ENCODE results near the gene NTM.

The NTM gene

GRCh38 chr11:132208477-132209055, 838.2 kb downstream of the NTM start:
- Histone ChIP-seq H3K27ac (no peak overlapping the region), H3K9me3 (ENCODE audit: low read depth, low read length) (no peaks in the 10 kb centered on the region), H3K9ac (ENCODE audit: insufficient read length) (no peak overlapping the region), H3K4me3 (no peak overlapping the region), H3K36me3 (ENCODE audit: insufficient read depth, low read length) (no peaks in the 10 kb centered on the region)
- no peak for DNase-seq (ENCODE audit: low read depth, low spot score)
- TF ChIP-seq POLR2AphosphoS5 (IDR thresholded peaks at IDR 0.05; ENCODE audit: borderline replicate concordance, low read depth, low read length) = no peak
- no peak for TF ChIP-seq EZH2 (IDR thresholded peaks at IDR 0.05)
- no peak for TF ChIP-seq FOXP2 (optimal IDR thresholded peaks at IDR 0.05; ENCODE audit: control extremely low read depth, extremely low read length, insufficient read depth)

- no peak for DNase-seq (ENCODE audit: low read depth, low spot score)
- H3K27ac ChIP-seq = no peak overlapping the region
- no peaks in the 10 kb centered on the region for H3K9me3 ChIP-seq (ENCODE audit: low read depth, low read length)
- no peak overlapping the region for H3K9ac ChIP-seq (ENCODE audit: insufficient read length)
- no peak overlapping the region for H3K4me3 ChIP-seq
- TF ChIP-seq EZH2 (IDR thresholded peaks at IDR 0.05) (no peak), FOXP2 (optimal IDR thresholded peaks at IDR 0.05; ENCODE audit: control extremely low read depth, extremely low read length, insufficient read depth) (no peak), POLR2AphosphoS5 (IDR thresholded peaks at IDR 0.05; ENCODE audit: borderline replicate concordance, low read depth, low read length) (no peak)
- no peaks in the 10 kb centered on the region for H3K36me3 ChIP-seq (ENCODE audit: insufficient read depth, low read length)
These were observed 841.1 kb downstream of the NTM start for GRCh38 chr11:132211479-132211878.

GRCh38 chr11:132217856-132218255, 847.4 kb downstream of the NTM start:
- no peak overlapping the region for H3K4me3 ChIP-seq
- TF ChIP-seq EZH2 (IDR thresholded peaks at IDR 0.05) (no peak), POLR2AphosphoS5 (IDR thresholded peaks at IDR 0.05; ENCODE audit: borderline replicate concordance, low read depth, low read length) (no peak), FOXP2 (optimal IDR thresholded peaks at IDR 0.05; ENCODE audit: control extremely low read depth, extremely low read length, insufficient read depth) (no peak)
- no peaks in the 10 kb centered on the region for H3K9me3 ChIP-seq (ENCODE audit: low read depth, low read length)
- no peak for DNase-seq (ENCODE audit: low read depth, low spot score)
- no peak overlapping the region for H3K27ac ChIP-seq
- H3K9ac ChIP-seq (ENCODE audit: insufficient read length) = no peak overlapping the region
- no peaks in the 10 kb centered on the region for H3K36me3 ChIP-seq (ENCODE audit: insufficient read depth, low read length)

- Histone ChIP-seq H3K9ac (ENCODE audit: insufficient read length) (no peak overlapping the region), H3K4me3 (no peak overlapping the region), H3K36me3 (ENCODE audit: insufficient read depth, low read length) (no peaks in the 10 kb centered on the region), H3K27ac (no peak overlapping the region), H3K9me3 (ENCODE audit: low read depth, low read length) (no peaks in the 10 kb centered on the region)
- no peak for TF ChIP-seq POLR2AphosphoS5 (IDR thresholded peaks at IDR 0.05; ENCODE audit: borderline replicate concordance, low read depth, low read length)
- TF ChIP-seq EZH2 (IDR thresholded peaks at IDR 0.05) = no peak
- no peak for TF ChIP-seq FOXP2 (optimal IDR thresholded peaks at IDR 0.05; ENCODE audit: control extremely low read depth, extremely low read length, insufficient read depth)
- DNase-seq (ENCODE audit: low read depth, low spot score) = no peak
These were observed 850.1 kb downstream of the NTM start for GRCh38 chr11:132220474-132220873.

DNA sequence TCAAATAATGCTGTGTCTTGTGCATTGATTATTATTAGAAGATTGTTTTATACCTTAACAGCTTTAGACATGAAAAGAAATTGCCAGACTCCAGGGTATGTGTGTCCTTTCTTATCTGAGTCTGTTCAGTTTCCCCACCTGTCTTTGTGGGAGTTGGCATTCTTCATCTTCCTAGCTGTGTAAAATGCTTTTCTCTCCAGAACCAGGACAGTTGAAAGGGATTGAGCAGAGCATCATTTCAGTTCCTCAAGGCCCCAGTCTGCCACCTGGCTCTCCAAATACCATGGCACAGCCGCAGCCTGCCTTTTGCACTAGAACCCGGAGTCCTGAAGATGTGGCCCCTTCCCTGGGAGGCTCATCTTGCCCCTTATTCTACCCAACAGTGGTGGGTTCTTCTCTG, 851.9 kb downstream of the NTM start:
- Histone ChIP-seq H3K36me3 (ENCODE audit: insufficient read depth, low read length) (no peaks in the 10 kb centered on the region), H3K9me3 (ENCODE audit: low read depth, low read length) (no peaks in the 10 kb centered on the region), H3K4me3 (no peak overlapping the region), H3K27ac (no peak overlapping the region), H3K9ac (ENCODE audit: insufficient read length) (no peak overlapping the region)
- TF ChIP-seq FOXP2 (optimal IDR thresholded peaks at IDR 0.05; ENCODE audit: control extremely low read depth, extremely low read length, insufficient read depth) = no peak
- no peak for TF ChIP-seq POLR2AphosphoS5 (IDR thresholded peaks at IDR 0.05; ENCODE audit: borderline replicate concordance, low read depth, low read length)
- no peak for DNase-seq (ENCODE audit: low read depth, low spot score)

GRCh38 chr11:132226522-132226921, 856.1 kb downstream of the NTM start:
- Histone ChIP-seq H3K9ac (ENCODE audit: insufficient read length) (no peak overlapping the region), H3K9me3 (ENCODE audit: low read depth, low read length) (no peaks in the 10 kb centered on the region), H3K36me3 (ENCODE audit: insufficient read depth, low read length) (no peaks in the 10 kb centered on the region), H3K27ac (no peak overlapping the region), H3K4me3 (no peak overlapping the region)
- TF ChIP-seq FOXP2 (optimal IDR thresholded peaks at IDR 0.05; ENCODE audit: control extremely low read depth, extremely low read length, insufficient read depth) (no peak), POLR2AphosphoS5 (IDR thresholded peaks at IDR 0.05; ENCODE audit: borderline replicate concordance, low read depth, low read length) (no peak), EZH2 (IDR thresholded peaks at IDR 0.05) (no peak)
- no peak for DNase-seq (ENCODE audit: low read depth, low spot score)

- H3K27ac ChIP-seq = no peak overlapping the region
- no peak overlapping the region for H3K9ac ChIP-seq (ENCODE audit: insufficient read length)
- no peak for TF ChIP-seq EZH2 (IDR thresholded peaks at IDR 0.05)
- TF ChIP-seq FOXP2 (optimal IDR thresholded peaks at IDR 0.05; ENCODE audit: control extremely low read depth, extremely low read length, insufficient read depth) = no peak
- TF ChIP-seq POLR2AphosphoS5 (IDR thresholded peaks at IDR 0.05; ENCODE audit: borderline replicate concordance, low read depth, low read length) = no peak
- H3K9me3 ChIP-seq (ENCODE audit: low read depth, low read length) = no peaks in the 10 kb centered on the region
- no peaks in the 10 kb centered on the region for H3K36me3 ChIP-seq (ENCODE audit: insufficient read depth, low read length)
- no peak for DNase-seq (ENCODE audit: low read depth, low spot score)
- no peak overlapping the region for H3K4me3 ChIP-seq
These were observed 858.4 kb downstream of the NTM start for GRCh38 chr11:132228746-132229325.

DNA sequence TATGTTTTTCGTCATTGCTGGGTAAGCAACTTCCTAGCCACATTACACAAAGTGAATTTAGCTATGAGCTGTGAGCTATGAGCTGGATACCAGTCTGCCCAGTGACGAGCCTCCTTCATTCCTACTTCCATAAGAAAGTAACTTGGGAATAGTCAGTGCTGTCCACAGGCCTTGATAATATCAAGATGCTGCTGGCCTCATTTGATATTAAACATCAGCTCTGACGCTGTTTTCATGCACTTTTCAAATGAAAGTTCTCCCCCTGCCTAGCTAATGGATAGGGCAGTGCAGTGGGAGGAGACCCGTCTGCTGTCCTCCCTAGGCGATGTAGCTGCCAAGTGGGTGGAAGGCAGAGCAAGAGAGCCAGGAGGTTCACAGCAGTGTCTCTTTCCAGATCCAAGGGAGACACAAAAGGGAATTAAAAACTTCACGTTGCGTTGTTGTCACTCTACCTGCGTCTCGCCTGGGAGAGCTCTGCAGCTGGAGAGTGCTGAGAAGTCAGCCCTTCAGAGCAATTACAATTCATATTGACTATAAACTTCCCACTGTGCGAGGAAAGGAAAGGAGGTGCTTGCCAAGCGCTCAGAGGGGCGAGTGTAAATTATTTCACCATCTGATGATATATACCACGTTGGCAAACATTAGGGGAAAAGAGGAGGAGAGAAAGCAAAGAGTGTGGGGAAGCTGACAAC, 861.4 kb downstream of the NTM start:
- TF ChIP-seq EZH2 (IDR thresholded peaks at IDR 0.05) = no peak
- no peak for TF ChIP-seq POLR2AphosphoS5 (IDR thresholded peaks at IDR 0.05; ENCODE audit: borderline replicate concordance, low read depth, low read length)
- no peak for TF ChIP-seq FOXP2 (optimal IDR thresholded peaks at IDR 0.05; ENCODE audit: control extremely low read depth, extremely low read length, insufficient read depth)
- H3K36me3 ChIP-seq (ENCODE audit: insufficient read depth, low read length) = no peaks in the 10 kb centered on the region
- no peak overlapping the region for H3K9ac ChIP-seq (ENCODE audit: insufficient read length)
- H3K9me3 ChIP-seq (ENCODE audit: low read depth, low read length) = no peaks in the 10 kb centered on the region
- no peak for DNase-seq (ENCODE audit: low read depth, low spot score)
- H3K4me3 ChIP-seq = no peak overlapping the region
- H3K27ac ChIP-seq = no peak overlapping the region
